ENCODE measurements around the gene MYO1B.

DNA sequence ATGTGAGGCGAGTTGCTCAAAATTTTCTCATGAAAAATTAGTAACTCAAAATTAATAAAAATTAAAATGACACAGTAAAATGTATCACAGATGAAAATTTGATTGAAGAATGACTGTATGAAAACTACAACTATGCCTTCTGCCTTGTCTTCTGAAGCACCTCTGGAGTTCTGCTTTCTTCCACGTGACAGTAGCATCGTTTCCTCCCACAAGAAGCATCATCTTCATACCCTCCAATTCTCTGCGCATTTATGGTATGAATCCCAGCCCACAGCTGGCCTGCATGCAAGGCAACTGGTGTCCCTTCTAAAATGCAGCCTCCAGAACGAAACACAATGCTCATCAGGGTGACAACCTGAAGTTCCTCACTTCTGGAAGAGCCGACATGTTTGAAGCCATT, 189.9 kb downstream of the MYO1B start:
- no peak for TF ChIP-seq POLR2AphosphoS5 (IDR thresholded peaks at IDR 0.05; ENCODE audit: insufficient read depth in 1 of 2, low read depth in 1 of 2)
- TF ChIP-seq, protein P1, sequence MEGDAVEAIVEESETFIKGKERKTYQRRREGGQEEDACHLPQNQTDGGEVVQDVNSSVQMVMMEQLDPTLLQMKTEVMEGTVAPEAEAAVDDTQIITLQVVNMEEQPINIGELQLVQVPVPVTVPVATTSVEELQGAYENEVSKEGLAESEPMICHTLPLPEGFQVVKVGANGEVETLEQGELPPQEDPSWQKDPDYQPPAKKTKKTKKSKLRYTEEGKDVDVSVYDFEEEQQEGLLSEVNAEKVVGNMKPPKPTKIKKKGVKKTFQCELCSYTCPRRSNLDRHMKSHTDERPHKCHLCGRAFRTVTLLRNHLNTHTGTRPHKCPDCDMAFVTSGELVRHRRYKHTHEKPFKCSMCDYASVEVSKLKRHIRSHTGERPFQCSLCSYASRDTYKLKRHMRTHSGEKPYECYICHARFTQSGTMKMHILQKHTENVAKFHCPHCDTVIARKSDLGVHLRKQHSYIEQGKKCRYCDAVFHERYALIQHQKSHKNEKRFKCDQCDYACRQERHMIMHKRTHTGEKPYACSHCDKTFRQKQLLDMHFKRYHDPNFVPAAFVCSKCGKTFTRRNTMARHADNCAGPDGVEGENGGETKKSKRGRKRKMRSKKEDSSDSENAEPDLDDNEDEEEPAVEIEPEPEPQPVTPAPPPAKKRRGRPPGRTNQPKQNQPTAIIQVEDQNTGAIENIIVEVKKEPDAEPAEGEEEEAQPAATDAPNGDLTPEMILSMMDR (IDR thresholded peaks at IDR 0.05): no peak
- no peak for TF ChIP-seq POLR2A (IDR thresholded peaks at IDR 0.05)

Data from vagina (tissue), 2 donors.